Measurements from ENCODE around the gene PPM1H.
A peak's percentile ranks its signal among the peaks of the same experiment; 100 is the strongest.

PPM1H gene

GRCh38 chr12:62793256-62794217 is 141.4 kb downstream of the PPM1H start:
- TF ChIP-seq, protein P1, sequence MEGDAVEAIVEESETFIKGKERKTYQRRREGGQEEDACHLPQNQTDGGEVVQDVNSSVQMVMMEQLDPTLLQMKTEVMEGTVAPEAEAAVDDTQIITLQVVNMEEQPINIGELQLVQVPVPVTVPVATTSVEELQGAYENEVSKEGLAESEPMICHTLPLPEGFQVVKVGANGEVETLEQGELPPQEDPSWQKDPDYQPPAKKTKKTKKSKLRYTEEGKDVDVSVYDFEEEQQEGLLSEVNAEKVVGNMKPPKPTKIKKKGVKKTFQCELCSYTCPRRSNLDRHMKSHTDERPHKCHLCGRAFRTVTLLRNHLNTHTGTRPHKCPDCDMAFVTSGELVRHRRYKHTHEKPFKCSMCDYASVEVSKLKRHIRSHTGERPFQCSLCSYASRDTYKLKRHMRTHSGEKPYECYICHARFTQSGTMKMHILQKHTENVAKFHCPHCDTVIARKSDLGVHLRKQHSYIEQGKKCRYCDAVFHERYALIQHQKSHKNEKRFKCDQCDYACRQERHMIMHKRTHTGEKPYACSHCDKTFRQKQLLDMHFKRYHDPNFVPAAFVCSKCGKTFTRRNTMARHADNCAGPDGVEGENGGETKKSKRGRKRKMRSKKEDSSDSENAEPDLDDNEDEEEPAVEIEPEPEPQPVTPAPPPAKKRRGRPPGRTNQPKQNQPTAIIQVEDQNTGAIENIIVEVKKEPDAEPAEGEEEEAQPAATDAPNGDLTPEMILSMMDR (IDR thresholded peaks at IDR 0.05; ENCODE audit: low read length, missing control alignments), result peak; percentile 96
- peak; percentile 92 for DNase-seq (ENCODE audit: low read depth)
- H3K4me3 ChIP-seq (replicated peaks; ENCODE audit: low read depth, low read length), result no peak overlapping the region

DNA sequence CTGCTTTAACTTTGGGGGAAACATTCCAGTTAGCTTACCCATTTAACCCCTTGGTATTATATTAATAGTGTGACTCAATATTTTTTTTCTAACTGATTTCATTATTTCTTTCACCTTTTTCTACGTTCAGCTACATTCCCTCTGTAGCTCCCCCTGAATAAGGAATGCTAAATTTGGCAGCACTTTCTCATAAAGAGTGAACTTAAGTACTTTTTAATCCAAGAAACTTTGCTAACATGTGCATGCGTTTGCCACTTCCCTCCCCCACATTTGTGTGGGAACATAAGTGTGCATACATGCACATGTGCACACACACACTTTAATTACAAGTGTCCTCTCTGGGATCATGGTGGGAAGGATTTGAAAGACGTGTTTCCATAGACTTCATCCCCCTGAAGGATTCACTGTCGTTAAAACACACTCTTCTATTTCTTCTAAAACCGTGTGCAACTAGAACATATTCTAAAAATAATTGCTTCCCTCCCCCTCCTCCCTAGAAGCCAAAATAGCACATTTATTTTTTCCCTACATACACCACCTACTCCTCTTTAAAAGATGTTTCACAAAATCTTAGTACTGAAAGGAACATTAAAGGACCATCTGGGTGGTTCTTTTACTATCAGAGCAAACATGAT is 142.6 kb downstream of the PPM1H start:
- DNase-seq (ENCODE audit: low read depth), result no peak
- TF ChIP-seq, protein P1 (IDR thresholded peaks at IDR 0.05; ENCODE audit: low read length, missing control alignments), result no peak
- no peak overlapping the region for H3K4me3 ChIP-seq (replicated peaks; ENCODE audit: low read depth, low read length)

- TF ChIP-seq, protein P1 (IDR thresholded peaks at IDR 0.05; ENCODE audit: low read length, missing control alignments), result no peak
- no peak overlapping the region for H3K4me3 ChIP-seq (replicated peaks; ENCODE audit: low read depth, low read length)
- no peak for DNase-seq (ENCODE audit: low read depth)
These were observed 145.1 kb downstream of the PPM1H start for GRCh38 chr12:62789851-62790250.

- peak; percentile 30 for DNase-seq (ENCODE audit: low read depth)
- TF ChIP-seq, protein P1 (IDR thresholded peaks at IDR 0.05; ENCODE audit: low read length, missing control alignments), result no peak
These were observed 147.3 kb downstream of the PPM1H start for GRCh38 chr12:62787611-62788010.

GRCh38 chr12:62787023-62787422 is 147.9 kb downstream of the PPM1H start:
- TF ChIP-seq, protein P1 (IDR thresholded peaks at IDR 0.05; ENCODE audit: low read length, missing control alignments), result no peak
- DNase-seq (ENCODE audit: low read depth), result no peak
- no peak overlapping the region for H3K4me3 ChIP-seq (replicated peaks; ENCODE audit: low read depth, low read length)

More at GRCh38 chr12:62787611-62788010, 147.3 kb downstream of the PPM1H start:
- no peak overlapping the region for H3K4me3 ChIP-seq (replicated peaks; ENCODE audit: low read depth, low read length)

DNA sequence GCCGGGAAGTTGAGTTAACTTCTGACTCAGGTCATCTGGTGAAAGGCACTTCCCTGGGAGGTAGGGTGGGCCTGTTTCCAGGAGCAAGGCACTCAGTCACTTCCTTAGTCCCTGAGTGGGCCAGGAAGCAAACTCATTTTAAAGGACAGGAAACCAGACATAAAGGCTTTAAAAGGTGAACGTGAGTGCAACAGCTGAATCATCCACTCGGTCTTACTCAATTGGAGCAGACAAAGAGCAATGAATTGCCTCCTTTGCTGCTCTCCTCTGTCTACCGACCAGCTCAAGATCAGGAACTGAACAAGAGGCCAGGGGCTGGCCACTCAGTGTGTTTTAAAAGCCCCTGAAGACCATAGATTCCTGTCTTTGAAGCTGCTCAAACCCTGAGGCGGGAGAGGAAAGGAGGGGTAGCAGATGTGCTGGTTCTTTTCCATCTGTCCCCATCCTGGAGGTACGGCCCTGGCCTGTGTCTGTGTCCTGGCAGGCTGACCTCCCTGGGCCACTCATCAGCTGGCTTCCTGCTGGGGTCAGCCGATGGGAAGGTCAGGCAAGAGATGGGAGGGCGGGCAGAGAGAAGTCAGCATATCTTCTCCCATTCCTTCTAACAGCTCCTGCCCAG is 148.9 kb downstream of the PPM1H start:
- DNase-seq (ENCODE audit: low read depth), result peak; percentile 95
- TF ChIP-seq, protein P1 (IDR thresholded peaks at IDR 0.05; ENCODE audit: low read length, missing control alignments), result no peak
- no peak overlapping the region for H3K4me3 ChIP-seq (replicated peaks; ENCODE audit: low read depth, low read length)

All from fibroblast of pulmonary artery (primary cell).